ENCODE results near the gene NAA16.

Gene NAA16

GRCh38 chr13:41313659-41314197, 2.7 kb downstream of the NAA16 start:
- ChIA-PET CTCF (no interaction called here), POLR2A (no interaction called here)
- no peak for DNase-seq
- H3K9me3 ChIP-seq (ENCODE audit: control extremely low read depth in 1 of 5, control insufficient read depth in 4 of 5, insufficient read depth in 2 of 5, low read depth in 1 of 5, low read length in 4 of 5): no peaks in the 10 kb centered on the region
- peaks cover 0 to 10% (median under 1%) of the 10 kb centered on the region in 4 experiments for H3K36me3 ChIP-seq (ENCODE audit: control insufficient read depth in 4 of 4, insufficient read depth in 4 of 4, low read length in 3 of 4)
- H3K4me3 ChIP-seq (ENCODE audit: control insufficient read depth in 1 of 7, extremely low read depth in 1 of 7, insufficient read depth in 4 of 7, low read depth in 2 of 7, low read length in 6 of 7): peak overlapping the region in 1 of 7 experiments; percentile 94
- H3K27me3 ChIP-seq (replicated peaks in 2 of 5; ENCODE audit: control insufficient read depth in 4 of 5, insufficient read depth in 5 of 5, low read length in 4 of 5): no peaks in the 10 kb centered on the region
- H3K4me1 ChIP-seq (ENCODE audit: control extremely low read depth in 1 of 4, control insufficient read depth in 4 of 4, insufficient read depth in 4 of 4, low read length in 3 of 4): peaks cover 7 to 37% (median 23%) of the 10 kb centered on the region in 4 experiments
- peak overlapping the region in 1 of 2 experiments; percentile 12 for H3K27ac ChIP-seq (ENCODE audit: insufficient read depth in 1 of 2, low read depth in 1 of 2, low read length in 2 of 2, poor library complexity in 1 of 2, severe bottlenecking in 2 of 2)
- 100% methylated on average over 2 of the region's 6 CpGs for WGBS (ENCODE audit: insufficient coverage)

- WGBS (ENCODE audit: insufficient coverage): 93% methylated on average over 3 of the region's 5 CpGs
- ChIA-PET POLR2A (interaction anchor here (0.6 kb wide), 1 partner anchor 1675 kb away, joined by 3 read pairs; no protein-coding TSS in a partner anchor), CTCF (no interaction called here)
- Histone ChIP-seq H3K27me3 (replicated peaks in 2 of 5; ENCODE audit: control insufficient read depth in 4 of 5, insufficient read depth in 5 of 5, low read length in 4 of 5) (no peaks in the 10 kb centered on the region), H3K4me3 (ENCODE audit: control insufficient read depth in 1 of 7, extremely low read depth in 1 of 7, insufficient read depth in 4 of 7, low read depth in 2 of 7, low read length in 6 of 7) (no peak overlapping the region), H3K36me3 (ENCODE audit: control insufficient read depth in 4 of 4, insufficient read depth in 4 of 4, low read length in 3 of 4) (peaks cover 2 to 15% (median 3%) of the 10 kb centered on the region in 4 experiments), H3K9me3 (ENCODE audit: control extremely low read depth in 1 of 5, control insufficient read depth in 4 of 5, insufficient read depth in 2 of 5, low read depth in 1 of 5, low read length in 4 of 5) (no peaks in the 10 kb centered on the region), H3K27ac (ENCODE audit: insufficient read depth in 1 of 2, low read depth in 1 of 2, low read length in 2 of 2, poor library complexity in 1 of 2, severe bottlenecking in 2 of 2) (no peak overlapping the region), H3K4me1 (ENCODE audit: control extremely low read depth in 1 of 4, control insufficient read depth in 4 of 4, insufficient read depth in 4 of 4, low read length in 3 of 4) (peaks cover 7 to 34% (median 20%) of the 10 kb centered on the region in 4 experiments)
- DNase-seq: no peak
Measured at GRCh38 chr13:41315443-41316047, 4.5 kb downstream of the NAA16 start.

- peaks cover 2 to 26% (median 8%) of the 10 kb centered on the region in 4 experiments for H3K36me3 ChIP-seq (ENCODE audit: control insufficient read depth in 4 of 4, insufficient read depth in 4 of 4, low read length in 3 of 4)
- no peak overlapping the region for H3K4me3 ChIP-seq (ENCODE audit: control insufficient read depth in 1 of 7, extremely low read depth in 1 of 7, insufficient read depth in 4 of 7, low read depth in 2 of 7, low read length in 6 of 7)
- no peaks in the 10 kb centered on the region for H3K9me3 ChIP-seq (ENCODE audit: control extremely low read depth in 1 of 5, control insufficient read depth in 4 of 5, insufficient read depth in 2 of 5, low read depth in 1 of 5, low read length in 4 of 5)
- CTCF ChIA-PET: no interaction called here
- H3K27ac ChIP-seq (ENCODE audit: insufficient read depth in 1 of 2, low read depth in 1 of 2, low read length in 2 of 2, poor library complexity in 1 of 2, severe bottlenecking in 2 of 2): no peak overlapping the region
- no peaks in the 10 kb centered on the region for H3K27me3 ChIP-seq (replicated peaks in 2 of 5; ENCODE audit: control insufficient read depth in 4 of 5, insufficient read depth in 5 of 5, low read length in 4 of 5)
- no CpG with 5 or more reads among the region's 1 CpG for WGBS (ENCODE audit: insufficient coverage)
- H3K4me1 ChIP-seq (ENCODE audit: control extremely low read depth in 1 of 4, control insufficient read depth in 4 of 4, insufficient read depth in 4 of 4, low read length in 3 of 4): peaks cover 7 to 26% (median 17%) of the 10 kb centered on the region in 4 experiments
- DNase-seq: no peak
- POLR2A ChIA-PET: no interaction called here
Measured at GRCh38 chr13:41317243-41317642, 6.2 kb downstream of the NAA16 start.

GRCh38 chr13:41325752-41326151, 14.7 kb downstream of the NAA16 start:
- ChIA-PET POLR2A (no interaction called here), CTCF (no interaction called here)
- H3K27ac ChIP-seq (ENCODE audit: insufficient read depth in 1 of 2, low read depth in 1 of 2, low read length in 2 of 2, poor library complexity in 1 of 2, severe bottlenecking in 2 of 2): no peak overlapping the region
- H3K4me3 ChIP-seq (ENCODE audit: control insufficient read depth in 1 of 7, extremely low read depth in 1 of 7, insufficient read depth in 4 of 7, low read depth in 2 of 7, low read length in 6 of 7): no peak overlapping the region
- peaks cover 0 to 16% (median 2%) of the 10 kb centered on the region in 4 experiments for H3K4me1 ChIP-seq (ENCODE audit: control extremely low read depth in 1 of 4, control insufficient read depth in 4 of 4, insufficient read depth in 4 of 4, low read length in 3 of 4)
- no peaks in the 10 kb centered on the region for H3K27me3 ChIP-seq (replicated peaks in 2 of 5; ENCODE audit: control insufficient read depth in 4 of 5, insufficient read depth in 5 of 5, low read length in 4 of 5)
- no peaks in the 10 kb centered on the region for H3K9me3 ChIP-seq (ENCODE audit: control extremely low read depth in 1 of 5, control insufficient read depth in 4 of 5, insufficient read depth in 2 of 5, low read depth in 1 of 5, low read length in 4 of 5)
- peaks cover 7 to 42% (median 21%) of the 10 kb centered on the region in 4 experiments for H3K36me3 ChIP-seq (ENCODE audit: control insufficient read depth in 4 of 4, insufficient read depth in 4 of 4, low read length in 3 of 4)
- DNase-seq: no peak
- WGBS (ENCODE audit: insufficient coverage): no CpG with 5 or more reads among the region's 2 CpGs

- Histone ChIP-seq H3K27ac (ENCODE audit: insufficient read depth in 1 of 2, low read depth in 1 of 2, low read length in 2 of 2, poor library complexity in 1 of 2, severe bottlenecking in 2 of 2) (no peak overlapping the region), H3K27me3 (replicated peaks in 2 of 5; ENCODE audit: control insufficient read depth in 4 of 5, insufficient read depth in 5 of 5, low read length in 4 of 5) (no peaks in the 10 kb centered on the region), H3K9me3 (ENCODE audit: control extremely low read depth in 1 of 5, control insufficient read depth in 4 of 5, insufficient read depth in 2 of 5, low read depth in 1 of 5, low read length in 4 of 5) (no peaks in the 10 kb centered on the region), H3K4me1 (ENCODE audit: control extremely low read depth in 1 of 4, control insufficient read depth in 4 of 4, insufficient read depth in 4 of 4, low read length in 3 of 4) (peaks cover 0 to 16% (median 2%) of the 10 kb centered on the region in 4 experiments), H3K36me3 (ENCODE audit: control insufficient read depth in 4 of 4, insufficient read depth in 4 of 4, low read length in 3 of 4) (peaks cover 7 to 38% (median 19%) of the 10 kb centered on the region in 4 experiments), H3K4me3 (ENCODE audit: control insufficient read depth in 1 of 7, extremely low read depth in 1 of 7, insufficient read depth in 4 of 7, low read depth in 2 of 7, low read length in 6 of 7) (no peak overlapping the region)
- DNase-seq: no peak
- ChIA-PET POLR2A (no interaction called here), CTCF (no interaction called here)
- WGBS (ENCODE audit: insufficient coverage): no CpG with 5 or more reads among the region's 1 CpG
Measured at GRCh38 chr13:41326661-41327060, 15.6 kb downstream of the NAA16 start.

- WGBS (ENCODE audit: insufficient coverage): 80% methylated on average over 1 of the region's 3 CpGs
- H3K27ac ChIP-seq (ENCODE audit: insufficient read depth in 1 of 2, low read depth in 1 of 2, low read length in 2 of 2, poor library complexity in 1 of 2, severe bottlenecking in 2 of 2): peak overlapping the region in 1 of 2 experiments; percentile 53
- POLR2A ChIA-PET: no interaction called here
Measured at GRCh38 chr13:41327994-41328790, 17.1 kb downstream of the NAA16 start.

GRCh38 chr13:41332829-41333228, 21.8 kb downstream of the NAA16 start:
- POLR2A ChIA-PET: no interaction called here
- H3K4me1 ChIP-seq (ENCODE audit: control extremely low read depth in 1 of 4, control insufficient read depth in 4 of 4, insufficient read depth in 4 of 4, low read length in 3 of 4): peaks cover 0 to 8% (median 2%) of the 10 kb centered on the region in 4 experiments
- no peak for DNase-seq
- no peak overlapping the region for H3K4me3 ChIP-seq (ENCODE audit: control insufficient read depth in 1 of 7, extremely low read depth in 1 of 7, insufficient read depth in 4 of 7, low read depth in 2 of 7, low read length in 6 of 7)
- WGBS (ENCODE audit: insufficient coverage): no CpG with 5 or more reads among the region's 1 CpG
- H3K9me3 ChIP-seq (ENCODE audit: control extremely low read depth in 1 of 5, control insufficient read depth in 4 of 5, insufficient read depth in 2 of 5, low read depth in 1 of 5, low read length in 4 of 5): no peaks in the 10 kb centered on the region
- peaks cover 2 to 22% (median 13%) of the 10 kb centered on the region in 4 experiments for H3K36me3 ChIP-seq (ENCODE audit: control insufficient read depth in 4 of 4, insufficient read depth in 4 of 4, low read length in 3 of 4)
- CTCF ChIA-PET: no interaction called here
- H3K27me3 ChIP-seq (replicated peaks in 2 of 5; ENCODE audit: control insufficient read depth in 4 of 5, insufficient read depth in 5 of 5, low read length in 4 of 5): no peaks in the 10 kb centered on the region
- H3K27ac ChIP-seq (ENCODE audit: insufficient read depth in 1 of 2, low read depth in 1 of 2, low read length in 2 of 2, poor library complexity in 1 of 2, severe bottlenecking in 2 of 2): no peak overlapping the region

More at GRCh38 chr13:41327994-41328790, 17.1 kb downstream of the NAA16 start:
- H3K36me3 ChIP-seq (ENCODE audit: control insufficient read depth in 4 of 4, insufficient read depth in 4 of 4, low read length in 3 of 4): peaks cover 7 to 28% (median 20%) of the 10 kb centered on the region in 4 experiments
- no peaks in the 10 kb centered on the region for H3K27me3 ChIP-seq (replicated peaks in 2 of 5; ENCODE audit: control insufficient read depth in 4 of 5, insufficient read depth in 5 of 5, low read length in 4 of 5)
- H3K4me3 ChIP-seq (ENCODE audit: control insufficient read depth in 1 of 7, extremely low read depth in 1 of 7, insufficient read depth in 4 of 7, low read depth in 2 of 7, low read length in 6 of 7): no peak overlapping the region
- peak in 1 of 3 donors; percentile 14 for DNase-seq
- no peaks in the 10 kb centered on the region for H3K9me3 ChIP-seq (ENCODE audit: control extremely low read depth in 1 of 5, control insufficient read depth in 4 of 5, insufficient read depth in 2 of 5, low read depth in 1 of 5, low read length in 4 of 5)
- CTCF ChIA-PET: interaction anchor here (0.7 kb wide), 1 partner anchor 83 kb away, joined by 3 read pairs; no protein-coding TSS in a partner anchor
- H3K4me1 ChIP-seq (ENCODE audit: control extremely low read depth in 1 of 4, control insufficient read depth in 4 of 4, insufficient read depth in 4 of 4, low read length in 3 of 4): peaks cover 0 to 16% (median 2%) of the 10 kb centered on the region in 4 experiments

Measured in common myeloid progenitor, CD34-positive (primary cell).